GM12878 (cell line): ENCODE measurements around the gene FKBP2. TPM values are rescaled to one million over a fixed set of nuclear protein-coding genes. Genes with fewer than 3 reads are reported as not detected.

ENCODE experiments used
- ATF2 ChIP-seq: IDR thresholded peaks from 2 replicates; pipeline ENCODE4 v1.6.1; 2012; ENCODE audit warnings: low read length, inconsistent platforms
- ATF3 ChIP-seq: IDR thresholded peaks from 2 replicates; pipeline ENCODE4 v1.6.1; 2011; ENCODE audit warnings: low read depth, mild to moderate bottlenecking, low read length, moderate library complexity, borderline replicate concordance; ENCODE audit errors: extremely low read depth
- BACH1 ChIP-seq: fragments of 450-650 bp; IDR thresholded peaks from 2 replicates; pipeline ENCODE4 v1.6.1; 2017; ENCODE audit warnings: mild to moderate bottlenecking, borderline replicate concordance
- BCL3 ChIP-seq: IDR thresholded peaks from 2 replicates; pipeline ENCODE4 v1.6.1; 2011; ENCODE audit warnings: borderline replicate concordance, low read depth, mild to moderate bottlenecking, moderate library complexity, low read length; ENCODE audit not compliant: insufficient read depth, poor library complexity, severe bottlenecking
- BMI1 ChIP-seq: fragments of 450-650 bp; IDR thresholded peaks from 2 replicates; pipeline ENCODE4 v1.6.1; 2016; ENCODE audit warnings: mild to moderate bottlenecking, moderate library complexity, borderline replicate concordance
- CHD4 ChIP-seq: fragments of 200-600 bp; sonication (generic); IDR thresholded peaks from 2 replicates; pipeline ENCODE4 v1.6.1; 2016; ENCODE audit warnings: mild to moderate bottlenecking
- CREB1 ChIP-seq: IDR thresholded peaks from 2 replicates; pipeline ENCODE4 v1.6.1; 2012; ENCODE audit warnings: low read depth, mild to moderate bottlenecking, inconsistent platforms
- ETV6 ChIP-seq, 2 experiments: fragments of 450-650 bp in 1 of 2; IDR thresholded peaks in 1 of 2; conservative IDR thresholded peaks in 1 of 2; 2 replicates each; pipeline ENCODE4 v1.6.1; 2014; ENCODE audit warnings: antibody characterized with exemption in 1 of 2, borderline replicate concordance in 1 of 2, low read depth in 1 of 2, mild to moderate bottlenecking in 1 of 2, moderate library complexity in 1 of 2
- FOS ChIP-seq: IDR thresholded peaks from 3 replicates; pipeline ENCODE4 v1.6.1; 2011; ENCODE audit warnings: borderline replicate concordance; ENCODE audit not compliant: insufficient read length; ENCODE audit errors: extremely low read depth
- FOXM1 ChIP-seq: IDR thresholded peaks from 2 replicates; pipeline ENCODE4 v1.6.1; 2012; ENCODE audit warnings: low read depth, mild to moderate bottlenecking, inconsistent platforms, low read length, moderate library complexity
- IKZF2 ChIP-seq, 2 experiments: fragments of 450-650 bp; IDR thresholded peaks; 2 replicates each; pipeline ENCODE4 v1.6.1; 2017; ENCODE audit warnings: mild to moderate bottlenecking in 2 of 2, moderate library complexity in 2 of 2
- KDM1A ChIP-seq: fragments of 200-600 bp; sonication (generic); IDR thresholded peaks from 2 replicates; pipeline ENCODE4 v1.6.1; 2016; ENCODE audit warnings: borderline replicate concordance
- MEF2B ChIP-seq: fragments of 450-650 bp; IDR thresholded peaks from 2 replicates; pipeline ENCODE4 v1.6.1; 2018; ENCODE audit warnings: mild to moderate bottlenecking, moderate library complexity; ENCODE audit not compliant: partially characterized antibody, poor library complexity, severe bottlenecking
- MTA3 ChIP-seq: IDR thresholded peaks from 2 replicates; pipeline ENCODE4 v1.6.1; 2012; ENCODE audit warnings: low read length, inconsistent platforms, borderline replicate concordance
- NBN ChIP-seq: fragments of 450-650 bp; IDR thresholded peaks from 2 replicates; pipeline ENCODE4 v1.6.1; 2016
- POU2F2 ChIP-seq: IDR thresholded peaks from 3 replicates; pipeline ENCODE4 v1.6.1; 2011; ENCODE audit warnings: low read depth, mild to moderate bottlenecking, low read length, borderline replicate concordance
- RUNX3 ChIP-seq: IDR thresholded peaks from 2 replicates; pipeline ENCODE4 v1.6.1; 2012; ENCODE audit warnings: low read length, inconsistent platforms
- SMC3 ChIP-seq: IDR thresholded peaks from 2 replicates; pipeline ENCODE4 v1.6.1; 2011; ENCODE audit warnings: low read length, improper control_type of control experiment, borderline replicate concordance
- TCF7 ChIP-seq: IDR thresholded peaks from 2 replicates; pipeline ENCODE4 v1.6.1; 2014; ENCODE audit warnings: antibody characterized with exemption, borderline replicate concordance
- ZNF687 ChIP-seq: fragments of 450-650 bp; IDR thresholded peaks from 2 replicates; pipeline ENCODE4 v1.6.1; 2017; ENCODE audit warnings: mild to moderate bottlenecking, moderate library complexity
- ZSCAN29 ChIP-seq: fragments of 450-650 bp; IDR thresholded peaks from 2 replicates; pipeline ENCODE4 v1.6.1; 2017; ENCODE audit warnings: mild to moderate bottlenecking, moderate library complexity
- polyA plus RNA-seq, 11 experiments: library from polyadenylated mRNA; depleted of rRNA in 4 of 11; unstranded in 6 of 11; stranded (reverse) in 5 of 11; fragments of >200 nt; fragmentation: Nextera tagmentation in 4 of 11; fragmentation: Illumina TruSeq in 1 of 11; extraction: Ambion mirVana in 4 of 11; extraction: Trizol in 1 of 11; gene quantifications; 1 replicate in 1 of 11; 2 replicates in 10 of 11; pipeline versions ENCODE4 v1.2.1 to v1.2.3, GENCODE V29; 2011 to 2016; ENCODE audit warnings: inconsistent platforms in 2 of 11, missing spikeins in 2 of 11, low read depth in 1 of 11
- total RNA-seq, 4 experiments: library from RNA; depleted of rRNA in 3 of 4; stranded (reverse); fragments of >200 nt in 3 of 4; fragmentation: Illumina TruSeq in 1 of 4; extraction: Trizol in 1 of 4; gene quantifications; 2 replicates each; pipeline versions ENCODE4 v1.2.1 to v1.2.3, GENCODE V29; 2013 to 2021

Gene FKBP2
- total and polyA plus RNA-seq, 10 of the 15 experiments (the other 5 are each of a cell fraction or from before 2014, with no cell fraction given) = 1.8 to 99.7 (median 39.5) TPM

- TF ChIP-seq ZNF687 = no peak
- no peak for TF ChIP-seq ZSCAN29
- no peak for TF ChIP-seq BMI1
- TF ChIP-seq ATF2 = no peak
- TF ChIP-seq MEF2B = no peak
- TF ChIP-seq MTA3 = no peak
- TF ChIP-seq SMC3 = no peak
- TF ChIP-seq IKZF2 (IDR thresholded peaks at IDR 0.05) = no peak
- no peak for TF ChIP-seq BCL3
- no peak for TF ChIP-seq CREB1
- no peak for TF ChIP-seq CHD4
- TF ChIP-seq ATF3 = no peak
- TF ChIP-seq FOXM1 = no peak
- TF ChIP-seq RUNX3 = no peak
- no peak for TF ChIP-seq ETV6 (conservative IDR thresholded peaks at IDR 0.05 in 1 of 2, IDR thresholded peaks at IDR 0.05 in 1 of 2; ENCODE audit: borderline replicate concordance in 1 of 2, low read depth in 1 of 2)
- TF ChIP-seq FOS = no peak
- TF ChIP-seq BACH1 = peak; percentile 26; the same call in 1 of the 2 replicates
- TF ChIP-seq NBN = 0 out of 2 replicates have a peak, but pooled peaks have one; percentile 46
- no peak for TF ChIP-seq TCF7
- no peak for TF ChIP-seq KDM1A
- TF ChIP-seq POU2F2 = no peak
Measured at GRCh38 chr11:64246871-64247728, 6.2 kb downstream of the FKBP2 start, which contains the start of gene PPP1R14B (continued).
